HG03565 (cell line): ENCODE measurements around the gene USP17L25.
"Not testable (repeated sequence)": the region's sequence is repeated elsewhere in the genome, so short reads cannot be mapped to it uniquely, and the experiment has no call there.

Experiments used
- ATAC-seq: cut with Tn5 transposase; IDR thresholded peaks from one replicate; pipeline ENCODE4 v1.9.1; 2021; ENCODE audit warnings: mild to moderate bottlenecking, moderate library complexity; ENCODE audit not compliant: unreplicated experiment

USP17L25 gene

GRCh38 chr4:9329611-9330010 lies at the start of gene USP17L25:
Gene USP17L25, plus strand, starts transcription at chr4:9329911. Its CDS starts 0 bp downstream, at chr4:9329911.
- not testable (repeated sequence) for ATAC-seq

- ATAC-seq: not testable (repeated sequence)
These were observed 5.5 kb upstream of the USP17L25 start for GRCh38 chr4:9324191-9324590.

- not testable (repeated sequence) for ATAC-seq
These were observed 4.8 kb upstream of the USP17L25 start, which contains the start of gene USP17L24 for GRCh38 chr4:9324865-9325264. Gene USP17L24, plus strand, starts transcription at chr4:9325165. Its CDS starts 0 bp downstream, at chr4:9325165.

GRCh38 chr4:9334358-9334757 lies 4.6 kb downstream of the USP17L25 start, which contains the start of gene USP17L26:
Gene USP17L26, plus strand, starts transcription at chr4:9334658. Its CDS starts 0 bp downstream, at chr4:9334658.
- not testable (repeated sequence) for ATAC-seq

- not testable (repeated sequence) for ATAC-seq
These were observed 9.4 kb downstream of the USP17L25 start, which contains the start of gene USP17L5 for GRCh38 chr4:9339103-9339502. Gene USP17L5, plus strand, starts transcription at chr4:9339403. Its CDS starts 0 bp downstream, at chr4:9339403.

GRCh38 chr4:9343848-9344247 lies 14.1 kb downstream of the USP17L25 start, which contains the start of gene USP17L27:
Gene USP17L27, plus strand, starts transcription at chr4:9344148. Its CDS starts 0 bp downstream, at chr4:9344148.
- not testable (repeated sequence) for ATAC-seq

- not testable (repeated sequence) for ATAC-seq
These were observed 18.9 kb downstream of the USP17L25 start, which contains the start of gene USP17L28 for GRCh38 chr4:9348593-9348992. Gene USP17L28, plus strand, starts transcription at chr4:9348893. Its CDS starts 0 bp downstream, at chr4:9348893.

GRCh38 chr4:9350866-9351265 lies 21.2 kb downstream of the USP17L25 start:
- ATAC-seq: not testable (repeated sequence)

- ATAC-seq: not testable (repeated sequence)
These were observed 23.6 kb downstream of the USP17L25 start, which contains the start of gene USP17L29 for GRCh38 chr4:9353338-9353737. Gene USP17L29, plus strand, starts transcription at chr4:9353638. Its CDS starts 0 bp downstream, at chr4:9353638.

- ATAC-seq: not testable (repeated sequence)
These were observed 33.1 kb downstream of the USP17L25 start, which contains the start of gene USP17L30 for GRCh38 chr4:9362829-9363228. Gene USP17L30, plus strand, starts transcription at chr4:9363129. Its CDS starts 0 bp downstream, at chr4:9363129.

GRCh38 chr4:9379881-9380280 lies 50.2 kb downstream of the USP17L25 start:
- ATAC-seq: not testable (repeated sequence)
